Epithelial cell of esophagus (primary cell): ENCODE data around the gene C22orf39.
"Not testable (repeated sequence)": the region's sequence is repeated elsewhere in the genome, so short reads cannot be mapped to it uniquely, and the experiment has no call there.

ENCODE experiments used
- DNase-seq: peaks from one replicate; pipeline ENCODE4 v3.0.0; 2010; ENCODE audit warnings: low read depth
- H3K4me3 ChIP-seq: 2 replicates; pipeline ENCODE4 v1.5.1; 2011; ENCODE audit warnings: mild to moderate bottlenecking, low read length, control low read depth
- CTCF ChIP-seq: IDR thresholded peaks from 2 replicates; pipeline ENCODE4 v1.5.1; 2011; ENCODE audit warnings: low read depth, mild to moderate bottlenecking, low read length, control low read depth, inconsistent platforms; ENCODE audit not compliant: insufficient read depth; ENCODE audit errors: missing control alignments

C22orf39 gene

GRCh38 chr22:19446603-19447329, 745 bp downstream of the C22orf39 start:
- peak overlapping the region; percentile 93 for H3K4me3 ChIP-seq
- TF ChIP-seq CTCF, result no peak
- no peak for DNase-seq

- H3K4me3 ChIP-seq, result not testable (repeated sequence)
These were observed 2.1 kb downstream of the C22orf39 start for GRCh38 chr22:19445279-19445982.

DNA sequence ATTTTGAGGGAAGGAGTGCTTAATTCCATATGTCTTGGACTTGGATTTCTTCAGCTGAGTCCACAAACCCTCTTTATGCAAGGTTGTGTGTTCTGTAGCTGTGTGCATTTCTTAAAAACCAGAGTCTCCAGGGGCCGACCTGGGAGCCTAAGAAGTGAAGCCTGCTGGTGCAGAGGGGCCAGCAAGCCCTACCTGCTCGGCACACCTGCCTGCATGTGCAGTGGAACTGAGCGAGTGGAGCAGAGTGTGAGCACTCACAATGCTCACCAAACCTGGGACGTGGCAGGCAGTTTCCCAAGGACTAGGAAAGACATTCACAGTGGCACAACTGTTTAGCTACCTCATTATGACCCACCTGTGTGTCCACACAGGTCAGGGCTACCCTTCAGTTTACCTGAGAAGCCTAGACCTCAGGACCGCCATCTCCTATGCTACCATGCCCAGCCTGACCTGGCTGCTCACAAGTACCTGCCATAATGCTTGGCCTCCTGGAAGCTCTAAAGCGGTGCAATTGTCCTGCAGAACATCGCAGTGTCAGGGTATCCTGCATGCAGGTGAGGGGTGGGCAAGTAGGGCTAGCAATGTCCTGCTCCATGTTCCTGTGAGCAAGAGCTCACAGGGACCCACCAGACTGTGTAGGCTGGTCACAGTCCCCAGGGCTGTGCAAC, 3.8 kb downstream of the C22orf39 start:
- DNase-seq, result no peak
- no peak overlapping the region for H3K4me3 ChIP-seq
- TF ChIP-seq CTCF, result no peak

More at GRCh38 chr22:19445279-19445982, 2.1 kb downstream of the C22orf39 start:
- not testable (repeated sequence) for DNase-seq

- no peak overlapping the region for H3K4me3 ChIP-seq
- TF ChIP-seq CTCF, result no peak
- DNase-seq, result no peak
These were observed 5.3 kb downstream of the C22orf39 start for GRCh38 chr22:19442166-19442565.

- no peak for TF ChIP-seq CTCF
These were observed 6.9 kb downstream of the C22orf39 start for GRCh38 chr22:19440411-19441195.

GRCh38 chr22:19438298-19438697, 9.2 kb downstream of the C22orf39 start:
- peak; percentile 37 for DNase-seq
- no peak for TF ChIP-seq CTCF
- no peak overlapping the region for H3K4me3 ChIP-seq

More at GRCh38 chr22:19440411-19441195, 6.9 kb downstream of the C22orf39 start:
- DNase-seq, result no peak
- no peak overlapping the region for H3K4me3 ChIP-seq

DNA sequence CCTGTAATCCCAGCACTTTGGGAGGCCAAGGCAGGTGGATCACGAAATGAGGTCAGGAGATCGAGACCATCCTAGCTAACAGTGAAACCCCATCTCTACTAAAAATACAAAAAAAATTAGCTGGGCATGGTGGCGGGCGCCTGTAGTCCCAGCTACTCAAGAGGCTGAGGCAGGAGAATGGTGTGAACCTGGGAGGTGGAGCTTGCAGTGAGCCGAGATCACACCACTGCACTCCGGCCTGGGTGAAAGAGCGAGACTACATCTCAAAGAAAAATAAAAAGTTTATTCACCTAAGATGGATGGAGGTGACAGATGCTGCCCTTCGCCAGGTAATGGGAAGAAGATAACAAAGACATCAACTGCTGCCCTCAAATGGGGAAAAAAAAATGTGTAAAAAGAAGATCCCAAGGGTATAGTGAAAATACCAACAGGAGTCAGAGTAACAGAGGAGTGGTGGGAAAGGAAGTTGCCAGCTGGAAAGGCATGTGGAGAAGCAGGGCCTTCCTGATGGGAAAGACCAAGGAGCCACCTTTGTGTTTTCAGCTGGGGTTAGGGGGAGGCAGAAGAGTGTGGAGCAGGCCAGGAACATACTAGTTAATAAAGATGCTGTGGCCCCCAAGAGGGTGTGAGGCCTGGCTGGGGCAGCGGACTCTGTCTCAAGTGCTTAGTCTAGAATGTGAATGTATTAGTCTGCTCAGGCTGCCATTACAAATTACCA, 10.9 kb downstream of the C22orf39 start:
- not testable (repeated sequence) for H3K4me3 ChIP-seq, DNase-seq
